ENCODE results near the gene SHMT2. TPM values are rescaled to one million over a fixed set of nuclear protein-coding genes. Genes with fewer than 3 reads are reported as not detected.

SHMT2 gene
- total and polyA plus RNA-seq, 8 donors: 20.0 to 183 (median 55.5) TPM

DNA sequence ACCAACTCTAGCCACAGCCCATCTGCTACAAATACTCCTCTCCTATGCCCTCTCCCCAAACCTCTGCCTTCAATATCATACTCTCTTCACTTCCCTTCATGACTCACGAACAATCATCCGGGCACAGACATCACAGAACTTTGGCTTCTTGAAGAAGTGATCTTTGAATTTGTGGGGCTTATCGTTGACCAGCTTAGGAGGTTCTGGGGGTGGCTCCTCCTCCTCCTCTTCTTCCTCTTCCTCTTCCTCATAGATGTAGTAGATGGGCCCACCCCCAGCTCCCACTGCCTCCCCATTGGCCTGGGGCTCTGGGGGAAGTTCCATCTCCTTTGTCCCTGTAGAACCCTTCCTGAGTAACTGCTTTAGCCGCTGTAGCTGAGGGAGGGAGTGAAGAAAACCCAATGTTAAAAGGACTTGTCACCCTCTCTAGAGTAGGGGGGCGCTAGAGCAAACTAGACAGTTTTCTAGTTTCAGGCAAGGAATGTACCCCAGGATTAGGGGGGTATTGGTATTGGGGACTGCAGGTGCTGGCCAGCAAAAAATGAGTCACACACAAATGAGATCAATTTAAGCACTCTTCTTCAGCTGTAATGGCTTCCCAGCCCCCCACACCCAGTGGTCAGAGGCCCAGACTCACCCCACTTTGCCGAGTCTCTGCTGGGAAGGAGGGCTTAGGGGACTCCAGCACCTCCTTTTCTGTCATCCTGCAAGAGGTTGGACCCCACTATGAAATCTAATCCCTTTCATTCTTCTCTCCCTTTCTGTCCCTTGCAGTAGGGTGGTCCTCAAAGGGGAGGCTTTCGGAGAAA lies 19.6 kb downstream of the SHMT2 start:
- Histone ChIP-seq H3K27ac (no peak overlapping the region), H3K9me3 (no peaks in the 10 kb centered on the region), H3K4me1 (no peaks in the 10 kb centered on the region), H3K27me3 (no peaks in the 10 kb centered on the region), H3K4me3 (no peak overlapping the region), H3K36me3 (no peaks in the 10 kb centered on the region)
- no peak for TF ChIP-seq CTCF (IDR thresholded peaks at IDR 0.05)
- 70 to 76% methylated on average over 7 of the region's 7 CpGs for WGBS, 2 donors
- FAIRE-seq (no peak), ATAC-seq (peak in 2 of 4 donors; percentile 17 to 64), DNase-seq (peak in 1 of 6 donors; percentile 25)
- intact Hi-C loops (cut with DNase I): loop anchor here in 1 of 3 donors (5.0 kb wide), 1 partner anchor 37 kb away; no protein-coding TSS in a partner anchor

- no peak overlapping the region for H3K27ac ChIP-seq
- 73 to 84% methylated on average over 3 of the region's 3 CpGs for WGBS, 2 donors
- H3K4me1 ChIP-seq: no peaks in the 10 kb centered on the region
- no peaks in the 10 kb centered on the region for H3K36me3 ChIP-seq
- ATAC-seq (no peak), FAIRE-seq (no peak), DNase-seq (no peak)
- H3K4me3 ChIP-seq: no peak overlapping the region
- no peak for TF ChIP-seq CTCF (IDR thresholded peaks at IDR 0.05)
- no peaks in the 10 kb centered on the region for H3K27me3 ChIP-seq
- intact Hi-C loops (cut with DNase I): no loop called here
- no peaks in the 10 kb centered on the region for H3K9me3 ChIP-seq
Observed at GRCh38 chr12:57250541-57250940, 21.0 kb downstream of the SHMT2 start.

DNA sequence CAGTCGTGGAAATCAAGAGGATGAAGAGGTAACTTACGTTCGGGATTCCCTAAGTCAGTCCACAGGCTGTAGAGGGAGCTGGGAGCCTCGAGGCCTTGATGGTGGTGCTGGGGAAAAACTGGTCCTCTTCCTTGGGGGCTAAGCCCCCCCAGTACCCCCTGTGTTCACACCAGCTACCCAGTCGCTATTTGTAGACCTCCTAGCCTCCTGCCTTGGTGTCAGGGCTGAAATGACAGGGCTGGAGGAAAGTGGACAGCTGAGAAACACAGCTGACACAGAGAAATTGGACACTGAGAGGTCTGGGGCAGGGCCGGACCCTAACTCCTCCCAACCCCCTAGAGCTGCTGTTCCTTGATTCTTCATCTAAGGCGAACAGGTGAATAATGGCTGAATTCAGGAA lies 21.4 kb downstream of the SHMT2 start, which contains the start of gene STAC3:
Gene STAC3, minus strand, starts transcription at position 232 of the 400 bp plus-strand sequence. CDS start 1,551 bp downstream, outside the sequence.
- H3K27me3 ChIP-seq: no peaks in the 10 kb centered on the region
- WGBS, 2 donors: 61 to 70% methylated on average over 7 of the region's 7 CpGs
- intact Hi-C loops (cut with DNase I): no loop called here
- no peak within 1 kb of the TSS for H3K27ac ChIP-seq
- ATAC-seq: no peak
- TF ChIP-seq CTCF (IDR thresholded peaks at IDR 0.05): no peak
- peaks cover 0 to under 1% (median 0%) of the 10 kb centered on the region in 3 donors for H3K36me3 ChIP-seq
- no peaks in the 10 kb centered on the region for H3K9me3 ChIP-seq
- no peak for FAIRE-seq
- no peak within 1 kb of the TSS for H3K4me3 ChIP-seq
- no peaks in the 10 kb centered on the region for H3K4me1 ChIP-seq
- peak in 1 of 6 donors; percentile 30 for DNase-seq

DNA sequence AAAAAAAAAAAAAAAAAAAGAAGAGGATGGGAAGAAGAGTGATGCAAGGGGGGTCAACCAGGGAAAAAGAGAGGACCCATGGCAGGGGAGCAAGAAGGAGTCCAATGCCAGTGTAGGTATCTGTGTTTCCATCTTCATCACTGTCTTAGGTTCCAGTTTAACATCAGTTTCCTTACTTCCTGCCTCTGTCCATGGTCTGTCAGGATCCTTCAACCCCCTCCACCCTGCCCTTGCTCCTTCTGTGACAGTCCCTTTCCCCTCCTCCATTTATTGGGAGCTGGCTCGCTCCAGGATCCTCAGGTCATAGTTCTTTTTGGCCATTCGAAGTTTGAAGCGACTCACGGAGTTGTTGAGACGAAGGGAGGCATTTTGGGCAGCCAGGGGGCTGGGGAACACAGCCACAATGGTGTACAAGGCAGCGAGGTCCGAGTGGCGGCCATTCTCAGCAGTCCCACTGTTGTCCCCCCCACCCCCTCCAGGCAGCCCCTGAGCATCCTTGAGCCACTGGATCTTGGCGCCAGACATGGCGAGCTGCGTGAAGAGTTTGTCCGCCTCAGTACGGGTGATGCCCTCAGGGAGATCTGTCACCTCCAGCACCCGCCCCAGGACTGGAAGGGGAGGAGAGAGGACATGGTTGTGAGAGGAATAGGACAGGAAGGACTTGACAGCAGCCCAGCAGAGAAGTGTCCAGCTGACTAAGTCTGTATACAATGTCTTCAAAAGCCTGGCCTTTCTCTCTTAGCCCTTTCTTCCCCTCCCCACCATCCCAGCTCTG lies 25.2 kb downstream of the SHMT2 start:
- TF ChIP-seq CTCF (IDR thresholded peaks at IDR 0.05): no peak
- DNase-seq (no peak), FAIRE-seq (no peak), ATAC-seq (no peak)
- no peaks in the 10 kb centered on the region for H3K9me3 ChIP-seq
- intact Hi-C loops (cut with DNase I): no loop called here
- H3K4me3 ChIP-seq: no peak overlapping the region
- no peak overlapping the region for H3K27ac ChIP-seq
- H3K36me3 ChIP-seq: peaks cover 0 to 16% (median 8%) of the 10 kb centered on the region in 3 donors
- no peaks in the 10 kb centered on the region for H3K27me3 ChIP-seq
- H3K4me1 ChIP-seq: peaks cover under 1 to 13% (median 7%) of the 10 kb centered on the region in 3 donors
- 90 to 95% methylated on average over 14 of the region's 14 CpGs for WGBS, 2 donors
